Stomach smooth muscle (tissue), 2 donors: ENCODE results near the gene KIF21B.

Source experiments
- H3K27ac ChIP-seq: one replicate; pipeline ENCODE4 v1.7.0; 2013; ENCODE audit warnings: mild to moderate bottlenecking, low read length, inconsistent platforms
- H3K27me3 ChIP-seq, 2 donors: one replicate each; pipeline ENCODE4 v1.7.0; 2013; ENCODE audit warnings: low read length in 2 of 2; ENCODE audit not compliant: insufficient read depth in 2 of 2, control insufficient read depth in 1 of 2
- H3K36me3 ChIP-seq, 2 donors: one replicate each; pipeline ENCODE4 v1.7.0; 2013; ENCODE audit warnings: low read length in 2 of 2; ENCODE audit not compliant: control insufficient read depth in 2 of 2, insufficient read depth in 2 of 2
- H3K4me1 ChIP-seq: one replicate; pipeline ENCODE4 v1.7.0; 2013; ENCODE audit warnings: low read length; ENCODE audit not compliant: control insufficient read depth, insufficient read depth
- H3K4me3 ChIP-seq, 2 donors: one replicate each; pipeline ENCODE4 v1.7.0; 2013; ENCODE audit warnings: low read length in 2 of 2
- H3K9ac ChIP-seq, 2 donors: one replicate each; pipeline ENCODE4 v1.7.0; 2013; ENCODE audit warnings: low read length in 2 of 2, mild to moderate bottlenecking in 1 of 2
- H3K9me3 ChIP-seq, 2 donors: one replicate each; pipeline ENCODE4 v1.7.0; 2013; ENCODE audit warnings: low read length in 2 of 2; ENCODE audit not compliant: control insufficient read depth in 2 of 2
- donor health status: healthy.
- donor health status: Pancreatic carcinoma.

KIF21B gene

DNA sequence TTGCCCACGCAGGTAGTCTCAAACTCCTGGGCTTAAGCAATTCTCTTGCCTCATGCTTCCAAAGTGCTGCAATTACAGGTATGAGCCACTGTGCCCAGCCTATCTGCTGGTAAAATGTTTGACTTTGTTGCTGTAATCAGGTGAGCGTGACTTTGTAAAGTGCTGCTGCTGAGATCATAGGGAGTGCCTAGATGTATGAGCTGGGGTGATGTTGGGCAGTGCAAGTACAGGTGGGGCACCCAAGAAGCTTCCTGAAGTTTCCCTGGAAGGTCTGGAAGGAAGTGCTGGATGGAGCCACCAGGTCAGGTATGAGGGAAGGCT lies 43.1 kb downstream of the KIF21B start:
- no peak overlapping the region for H3K27ac ChIP-seq
- H3K27me3 ChIP-seq: no peaks in the 10 kb centered on the region
- H3K4me1 ChIP-seq: no peaks in the 10 kb centered on the region
- no peaks in the 10 kb centered on the region for H3K36me3 ChIP-seq
- no peak overlapping the region for H3K9ac ChIP-seq
- H3K9me3 ChIP-seq: peaks cover 0 to 5% of the 10 kb centered on the region in 2 donors
- H3K4me3 ChIP-seq: no peak overlapping the region

DNA sequence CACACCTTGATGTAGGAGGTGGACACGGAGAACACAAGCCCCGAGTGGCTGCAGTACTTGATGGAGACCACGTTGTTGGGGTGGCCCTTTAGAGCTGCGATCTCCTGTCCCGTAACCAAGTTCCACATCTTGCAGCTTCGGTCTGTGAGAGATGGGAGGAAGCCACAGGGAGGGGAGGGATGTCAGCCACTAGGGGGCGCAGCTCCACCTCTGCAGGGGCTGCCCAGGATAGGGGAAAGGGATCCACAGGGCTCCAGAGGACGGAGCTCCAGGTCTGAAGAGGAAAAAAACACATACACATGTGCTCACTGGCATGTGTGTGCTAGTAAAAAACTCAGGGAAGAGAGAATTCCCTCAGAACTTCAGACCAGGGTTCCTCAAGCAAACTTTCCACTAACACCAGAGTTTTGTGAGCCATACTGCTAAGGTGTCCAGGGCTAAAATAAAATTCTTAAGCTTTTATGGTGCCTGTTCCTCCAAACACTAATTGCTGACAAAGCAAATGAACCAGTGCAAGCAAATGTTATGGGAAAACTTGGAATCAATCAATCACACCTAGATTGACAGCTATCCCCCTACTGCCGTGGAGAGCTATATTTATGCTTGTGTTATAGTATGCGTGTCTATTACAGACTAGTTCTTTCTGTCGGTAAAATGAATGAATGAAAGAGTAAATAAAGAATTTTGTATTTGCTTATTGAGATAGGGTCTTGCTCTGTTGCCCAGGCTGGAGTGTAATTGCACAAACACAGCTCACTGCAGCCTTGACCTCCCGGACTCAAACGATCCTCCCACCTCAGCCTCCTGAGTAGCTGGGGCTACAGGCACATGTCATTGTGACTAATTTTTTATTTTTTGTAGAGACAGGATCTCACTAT lies 43.7 kb downstream of the KIF21B start:
- H3K27me3 ChIP-seq: no peaks in the 10 kb centered on the region
- no peak overlapping the region for H3K4me3 ChIP-seq
- H3K36me3 ChIP-seq: no peaks in the 10 kb centered on the region
- peaks cover 0 to 5% of the 10 kb centered on the region in 2 donors for H3K9me3 ChIP-seq
- H3K9ac ChIP-seq: no peak overlapping the region
- H3K27ac ChIP-seq: no peak overlapping the region
- H3K4me1 ChIP-seq: no peaks in the 10 kb centered on the region

DNA sequence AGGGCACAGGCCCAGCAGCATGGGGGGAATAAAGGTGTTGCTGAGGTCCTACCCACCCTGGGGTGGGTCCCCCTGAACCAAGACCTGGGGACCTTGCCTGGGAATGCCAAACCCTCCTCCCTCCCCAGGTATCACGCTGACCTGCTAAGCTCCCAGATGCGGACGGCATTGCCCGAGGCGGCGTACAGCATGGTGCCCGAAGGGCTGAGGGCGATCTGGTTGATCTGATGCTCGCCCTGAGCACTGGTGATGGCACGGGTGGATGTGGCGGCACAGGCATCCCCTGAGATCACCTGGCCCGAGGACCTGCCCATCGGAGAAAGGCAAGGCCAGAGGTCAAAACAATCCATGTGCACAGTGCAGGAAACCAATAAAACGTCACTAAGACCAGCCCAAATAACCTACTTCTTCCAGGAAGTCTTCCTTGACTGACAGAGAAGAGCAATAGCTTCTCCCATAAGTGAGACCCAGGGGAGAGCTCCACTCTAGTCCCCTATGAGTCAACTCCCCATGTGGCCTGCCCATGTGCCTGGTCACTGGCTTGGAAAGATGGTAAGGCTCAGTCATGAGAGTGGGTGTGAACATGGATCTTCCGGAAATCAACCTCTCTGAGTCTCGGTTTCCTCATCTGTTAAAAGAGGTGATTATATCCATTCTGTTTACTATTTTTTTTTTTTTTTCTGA lies 46.3 kb downstream of the KIF21B start:
- Histone ChIP-seq H3K27ac (no peak overlapping the region), H3K9ac (no peak overlapping the region), H3K9me3 (peaks cover 0 to 5% of the 10 kb centered on the region in 2 donors), H3K27me3 (no peaks in the 10 kb centered on the region), H3K36me3 (no peaks in the 10 kb centered on the region), H3K4me3 (no peak overlapping the region), H3K4me1 (peaks cover 1% of the 10 kb centered on the region)

DNA sequence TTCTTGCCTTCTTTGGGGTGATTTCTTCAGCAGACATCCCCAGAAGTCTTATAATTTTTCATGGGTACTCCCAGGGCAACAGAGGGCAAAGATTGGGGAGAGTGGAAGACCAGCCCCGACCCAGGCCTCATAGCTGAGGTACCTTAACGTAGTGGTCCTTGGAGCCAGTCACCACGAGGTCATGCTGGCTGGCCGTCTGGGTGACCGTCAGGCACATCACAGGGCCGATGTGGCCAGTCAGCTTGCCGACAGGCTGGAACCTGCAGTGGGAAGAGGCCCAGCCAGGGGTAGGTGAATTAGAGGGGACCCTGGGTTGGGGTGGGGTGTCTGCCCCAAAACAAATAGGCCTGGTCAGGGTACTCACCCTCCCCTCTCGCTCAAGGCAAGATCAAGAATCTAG lies 46.9 kb downstream of the KIF21B start:
- no peaks in the 10 kb centered on the region for H3K36me3 ChIP-seq

DNA sequence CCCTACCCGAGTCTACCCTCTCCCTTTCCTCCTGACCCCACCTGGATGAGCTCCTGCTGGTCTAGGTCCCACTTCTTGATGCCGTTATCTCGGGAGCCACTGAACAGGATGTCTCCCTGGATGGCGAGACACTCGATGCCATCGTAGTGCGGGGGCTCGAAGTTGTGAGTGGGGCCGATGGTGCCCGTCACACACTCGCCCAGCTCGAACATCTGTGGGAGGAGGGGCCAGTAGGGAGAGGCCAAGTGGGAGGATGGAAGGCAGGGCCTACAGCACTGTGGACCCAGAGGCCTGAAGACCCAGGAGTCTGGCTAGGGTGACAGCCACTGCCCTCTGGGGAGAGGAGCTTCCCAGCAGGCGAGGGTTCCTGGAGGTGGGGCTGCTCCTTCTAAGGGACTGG lies 48.1 kb downstream of the KIF21B start:
- Histone ChIP-seq H3K4me3 (no peak overlapping the region), H3K36me3 (no peaks in the 10 kb centered on the region), H3K27me3 (no peaks in the 10 kb centered on the region), H3K9me3 (peaks cover 0 to 5% of the 10 kb centered on the region in 2 donors), H3K9ac (no peak overlapping the region), H3K4me1 (peaks cover 3% of the 10 kb centered on the region), H3K27ac (no peak overlapping the region)

More for the DNA sequence above, 46.9 kb downstream of the KIF21B start:
- Histone ChIP-seq H3K9ac (no peak overlapping the region), H3K4me3 (no peak overlapping the region), H3K4me1 (peaks cover 3% of the 10 kb centered on the region), H3K27me3 (no peaks in the 10 kb centered on the region), H3K9me3 (peaks cover 0 to 5% of the 10 kb centered on the region in 2 donors), H3K27ac (no peak overlapping the region)

DNA sequence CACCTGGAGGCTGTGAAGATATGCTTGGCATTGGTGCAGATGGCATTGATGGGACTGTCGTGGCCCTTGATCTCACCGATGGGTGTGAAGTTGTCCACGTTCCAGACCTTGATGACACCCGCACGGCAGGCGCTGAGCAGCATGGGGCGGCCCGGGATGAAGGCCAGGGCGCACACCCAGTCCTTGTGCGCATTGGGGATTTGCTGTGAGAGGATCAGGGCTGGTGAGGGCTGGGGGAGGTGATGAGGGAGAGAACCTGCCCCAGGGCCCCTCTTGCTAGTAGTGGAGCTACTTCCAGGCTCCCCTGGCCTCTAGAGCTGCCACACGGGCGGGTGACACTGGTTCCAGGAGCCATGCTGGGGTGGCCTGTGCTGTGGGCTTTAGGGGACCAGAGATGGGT lies 48.8 kb downstream of the KIF21B start:
- Histone ChIP-seq H3K36me3 (no peaks in the 10 kb centered on the region), H3K9ac (no peak overlapping the region), H3K9me3 (peaks cover 0 to 2% of the 10 kb centered on the region in 2 donors), H3K4me3 (no peak overlapping the region), H3K27ac (no peak overlapping the region), H3K27me3 (no peaks in the 10 kb centered on the region), H3K4me1 (peaks cover 3% of the 10 kb centered on the region)

DNA sequence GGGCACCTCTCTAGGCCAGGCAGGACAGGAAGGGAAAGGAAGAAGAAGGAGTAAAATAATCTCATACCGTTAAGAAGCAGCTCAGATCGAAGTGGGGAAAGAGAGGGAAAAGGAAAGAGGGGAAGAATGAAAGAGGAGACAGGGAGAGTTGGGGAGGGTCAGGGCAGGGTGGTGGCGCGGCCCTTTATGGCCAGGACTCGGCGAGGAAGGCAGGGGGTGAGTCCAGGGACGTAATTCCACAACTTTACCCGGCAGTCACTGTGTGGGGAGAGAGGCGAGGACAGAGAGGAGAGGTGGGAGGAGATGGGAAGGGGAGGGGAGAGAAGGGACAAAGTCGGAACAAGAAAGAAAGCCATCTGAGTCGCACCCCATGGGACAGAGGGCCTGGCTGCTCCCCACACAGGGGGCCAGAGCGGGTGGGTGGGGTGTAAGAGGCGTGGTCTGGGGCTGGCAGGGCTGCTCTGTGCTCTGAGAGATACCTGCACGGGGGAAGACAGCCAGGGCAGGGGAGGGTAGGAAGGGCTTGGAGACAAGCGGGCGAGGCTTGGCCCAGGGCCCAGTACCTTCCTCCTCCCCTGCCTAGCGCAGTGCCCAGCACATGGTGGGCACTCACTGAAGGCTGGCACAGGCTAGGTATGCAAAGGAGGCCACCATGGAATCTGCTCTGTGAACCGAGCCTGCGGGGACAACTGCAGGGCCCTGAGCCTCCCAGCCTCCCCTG lies 49.4 kb downstream of the KIF21B start:
- Histone ChIP-seq H3K36me3 (no peaks in the 10 kb centered on the region), H3K9ac (no peak overlapping the region), H3K27ac (no peak overlapping the region), H3K27me3 (no peaks in the 10 kb centered on the region), H3K4me1 (peaks cover 3% of the 10 kb centered on the region), H3K4me3 (no peak overlapping the region), H3K9me3 (no peaks in the 10 kb centered on the region)

DNA sequence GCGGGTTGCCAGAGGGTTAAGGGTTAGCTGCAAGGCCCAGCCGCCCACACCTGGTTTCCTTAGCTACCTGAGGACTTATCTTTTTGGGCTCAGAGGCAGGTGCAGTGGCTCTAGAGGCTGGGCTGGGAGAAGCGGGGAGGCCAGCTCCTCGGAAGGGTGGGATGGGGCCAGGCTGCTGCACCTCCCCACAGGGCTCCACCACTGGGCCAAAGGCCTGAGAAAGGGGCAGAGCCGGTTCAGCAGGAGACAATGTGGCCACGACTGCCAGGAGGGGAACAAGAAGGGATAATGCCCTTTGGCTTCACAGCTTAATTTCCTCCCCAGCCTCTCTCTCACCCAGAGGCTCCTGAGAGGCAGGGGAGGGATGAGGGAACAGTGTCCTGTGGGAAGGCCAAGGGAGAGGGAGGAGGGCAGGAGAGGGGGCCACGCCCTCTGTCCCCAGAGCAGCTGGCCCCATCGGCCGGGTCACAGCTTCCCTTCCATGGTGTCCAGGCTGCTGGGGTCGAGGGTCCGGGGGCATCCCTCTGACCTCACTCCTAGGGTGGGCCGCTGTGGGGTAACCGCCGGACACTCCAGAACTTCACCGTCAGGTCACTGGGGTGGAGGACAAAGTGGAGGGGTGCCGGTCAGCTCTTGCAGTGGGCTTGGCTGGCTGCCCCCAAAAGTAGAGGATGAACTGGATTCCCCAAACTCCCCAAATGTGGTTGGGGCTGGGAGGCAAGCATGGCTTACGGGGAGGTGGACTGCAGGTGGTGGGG lies 50.4 kb downstream of the KIF21B start:
- H3K9ac ChIP-seq: no peak overlapping the region
- H3K4me3 ChIP-seq: no peak overlapping the region
- H3K36me3 ChIP-seq: no peaks in the 10 kb centered on the region
- no peaks in the 10 kb centered on the region for H3K27me3 ChIP-seq
- no peaks in the 10 kb centered on the region for H3K9me3 ChIP-seq
- peaks cover 3% of the 10 kb centered on the region for H3K4me1 ChIP-seq
- no peak overlapping the region for H3K27ac ChIP-seq

DNA sequence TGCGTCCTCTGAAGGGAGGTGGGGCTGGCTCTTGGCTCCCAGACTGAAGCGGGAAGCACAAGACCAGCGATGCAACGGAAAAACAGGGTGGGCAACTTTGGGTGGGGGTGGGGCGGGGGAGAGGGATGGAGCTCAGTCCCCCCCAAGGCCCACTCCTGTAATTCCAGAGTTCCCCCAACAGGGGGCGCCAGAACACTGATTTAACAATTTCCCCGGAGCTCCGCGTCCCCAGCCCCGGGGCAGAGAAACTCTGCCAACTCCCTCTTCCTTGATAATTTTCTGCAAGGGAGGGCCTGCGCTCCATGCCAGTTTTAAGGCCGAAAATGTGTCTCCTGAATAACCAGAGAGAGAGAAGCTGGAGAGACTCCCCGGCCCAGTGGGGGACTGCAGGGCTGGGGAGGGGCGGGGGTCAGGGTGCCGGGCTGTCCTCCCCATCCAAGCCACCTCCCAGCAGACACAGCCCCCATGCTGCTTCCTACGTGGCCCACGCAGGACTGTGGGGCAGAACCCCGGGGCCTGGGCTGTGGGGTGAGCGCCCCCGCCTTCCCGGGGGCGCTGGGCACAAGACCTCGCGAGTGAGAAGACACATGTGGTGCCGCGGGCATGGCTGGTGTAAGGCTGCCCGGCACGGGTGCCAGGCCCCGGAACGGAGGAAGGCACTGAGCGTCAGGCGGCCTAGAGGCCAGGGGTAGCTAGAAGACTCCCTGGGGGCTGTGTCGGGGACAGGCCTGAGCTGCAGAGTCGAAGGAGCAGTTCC lies 51.4 kb downstream of the KIF21B start:
- H3K4me3 ChIP-seq: no peak overlapping the region

DNA sequence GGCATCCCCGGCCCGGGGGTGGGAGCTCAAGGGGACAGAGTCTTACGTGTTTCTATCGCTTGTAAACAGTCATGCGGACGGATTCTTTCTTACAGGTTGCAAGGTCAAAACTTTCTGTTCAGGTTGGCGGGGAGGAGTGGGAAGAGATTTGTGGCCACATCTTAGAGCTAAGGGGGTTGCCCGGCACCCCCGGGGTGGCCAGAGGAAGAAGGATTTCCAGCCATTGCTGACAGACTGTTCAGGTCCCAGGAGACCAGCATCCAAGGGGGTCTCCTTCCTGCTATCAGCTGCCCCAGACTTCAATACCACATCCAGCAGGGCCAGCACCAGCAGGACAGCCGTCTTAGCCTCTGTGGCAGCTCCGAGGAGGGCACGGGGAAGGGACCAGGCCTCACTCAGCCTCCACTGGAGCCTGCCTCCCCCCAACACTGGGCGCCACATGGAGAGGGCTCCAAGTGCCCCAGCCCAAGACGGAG lies 52.0 kb downstream of the KIF21B start:
- H3K36me3 ChIP-seq: no peaks in the 10 kb centered on the region

More for the DNA sequence above, 51.4 kb downstream of the KIF21B start:
- Histone ChIP-seq H3K27me3 (no peaks in the 10 kb centered on the region), H3K27ac (no peak overlapping the region), H3K36me3 (no peaks in the 10 kb centered on the region), H3K9me3 (no peaks in the 10 kb centered on the region), H3K9ac (no peak overlapping the region), H3K4me1 (peaks cover 3% of the 10 kb centered on the region)

More for the DNA sequence above, 52.0 kb downstream of the KIF21B start:
- Histone ChIP-seq H3K27ac (no peak overlapping the region), H3K27me3 (no peaks in the 10 kb centered on the region), H3K4me3 (no peak overlapping the region), H3K9ac (no peak overlapping the region), H3K4me1 (peaks cover 3% of the 10 kb centered on the region), H3K9me3 (no peaks in the 10 kb centered on the region)
